Motor neuron (in vitro differentiated cells): ENCODE data around the gene KBTBD12. TPM values are rescaled to one million over a fixed set of nuclear protein-coding genes. Genes with fewer than 3 reads are reported as not detected.
"Not testable (repeated sequence)": the region's sequence is repeated elsewhere in the genome, so short reads cannot be mapped to it uniquely, and the experiment has no call there.

Experiments used
- ATAC-seq, 8 experiments: fragments of 200-7000 bp; cut with Tn5 transposase; replicated peaks in 6 of 8; 2 replicates each; pipeline ENCODE4 v1.8.0; 2021; ENCODE audit warnings: mild to moderate bottlenecking in 8 of 8, moderate library complexity in 8 of 8
- H3K27ac ChIP-seq, 2 donors: fragments of 250-450 bp; sonication (Bioruptor Pico); 2 replicates each; pipeline ENCODE4 v1.9.0; 2021; ENCODE audit warnings: antibody characterized with exemption in 2 of 2, mild to moderate bottlenecking in 2 of 2, moderate library complexity in 1 of 2
- H3K4me1 ChIP-seq, 2 donors: fragments of 250-450 bp; sonication (Bioruptor Pico); replicated peaks in 1 of 2; 2 replicates each; pipeline ENCODE4 v1.6.1; 2021; ENCODE audit warnings: antibody characterized with exemption in 2 of 2, mild to moderate bottlenecking in 2 of 2, moderate library complexity in 1 of 2
- H3K4me3 ChIP-seq, 5 donors: fragments of 250-450 bp; sonication (Bioruptor Pico); 2 replicates each; pipeline ENCODE4 v1.9.0; 2021; ENCODE audit warnings: antibody characterized with exemption in 5 of 5, mild to moderate bottlenecking in 5 of 5, moderate library complexity in 4 of 5
- WGBS, 10 experiments: fragments of 450-650 bp; shearing (Covaris generic); methylation state at CpG; one replicate each; pipeline ENCODE4 v1.0.0; 2022; 5-methylcytosine and 5-hydroxymethylcytosine counted together
- in situ Hi-C, 9 experiments: fragments of 400-800 bp; cut with MboI; loops; one replicate each; pipeline ENCODE4 v1.15.0; 2021; ENCODE audit warnings: low sequenced_read_pairs in 9 of 9, low pct_unique_long_range_greater_than_20kb in 2 of 9; ENCODE audit not compliant: unreplicated experiment in 9 of 9
- total RNA-seq, 8 experiments: library from RNA; unstranded; fragments of 300-600 nt; gene quantifications; 2 replicates each; pipeline versions ENCODE4 v1.2.3 to v1.2.4, GENCODE V29; 2022

KBTBD12 gene
- total RNA-seq, 8 experiments from 2014 or later = 0.05 to 0.80 (median 0.13) TPM; not detected in 1

- peaks cover 12 to 15% of the 10 kb centered on the region in 2 donors for H3K4me1 ChIP-seq
- WGBS, 10 experiments = 17 to 100% (median 49%) methylated on average over 1 of the region's 1 CpG; no CpG with 5 or more reads in 2 of the 10 experiments
- no peak overlapping the region for H3K27ac ChIP-seq
- in situ Hi-C loops = no loop called here
- peak in 3 of 8 experiments; percentile 33 to 61 (median 59) for ATAC-seq
- H3K4me3 ChIP-seq = no peak overlapping the region
These were observed 25.6 kb upstream of the KBTBD12 start for GRCh38 chr3:127889461-127889863.

DNA sequence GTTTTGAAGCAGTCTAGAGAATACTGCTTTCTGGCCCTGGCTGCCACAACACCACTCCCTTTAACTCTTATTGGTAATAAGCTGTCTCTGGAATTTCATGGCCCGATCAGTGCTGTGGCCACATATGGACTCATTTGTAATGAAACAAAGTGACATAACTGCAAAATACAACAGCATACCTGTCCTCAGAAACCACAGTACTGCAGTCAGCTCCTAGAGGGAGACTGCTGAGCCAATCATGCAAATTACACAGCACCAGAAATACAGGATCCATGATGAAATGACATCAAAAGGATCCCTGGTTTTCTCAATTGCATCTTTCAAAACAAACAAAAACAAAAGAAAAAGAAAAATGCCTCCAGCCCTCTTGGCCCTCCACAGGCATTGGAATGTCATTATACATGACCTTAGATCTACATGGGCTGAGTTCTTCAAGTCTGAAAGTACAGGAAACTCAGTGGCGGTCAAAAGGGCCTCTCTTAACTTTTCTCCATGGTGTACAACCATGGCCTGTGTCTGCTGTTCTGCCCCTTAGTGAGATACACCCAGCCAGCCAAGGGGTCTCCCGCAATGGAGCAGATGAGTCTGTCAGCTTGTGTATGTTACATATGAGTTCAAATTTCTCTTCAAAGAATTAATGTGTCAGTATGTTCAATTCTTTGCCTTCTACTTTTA, 24.9 kb upstream of the KBTBD12 start:
- no peak overlapping the region for H3K27ac ChIP-seq
- WGBS, 10 experiments = 63 to 100% (median 88%) methylated on average over 1 to 3 of the region's 3 CpGs; no CpG with 5 or more reads in 3 of the 10 experiments
- peaks cover 12 to 15% of the 10 kb centered on the region in 2 donors for H3K4me1 ChIP-seq
- ATAC-seq = peak; percentile 8 to 47 (median 38)
- H3K4me3 ChIP-seq = no peak overlapping the region
- in situ Hi-C loops = no loop called here

- peak in 6 of 8 experiments; percentile 11 to 73 (median 55) for ATAC-seq
- in situ Hi-C loops, H3K27ac ChIP-seq, H3K4me3 ChIP-seq: not testable (repeated sequence)
- peaks cover 12 to 15% of the 10 kb centered on the region in 2 donors for H3K4me1 ChIP-seq
- 57 to 100% (median 83%) methylated on average over 3 to 7 of the region's 9 CpGs for WGBS, 10 experiments
These were observed 24.3 kb upstream of the KBTBD12 start for GRCh38 chr3:127890651-127891290.

DNA sequence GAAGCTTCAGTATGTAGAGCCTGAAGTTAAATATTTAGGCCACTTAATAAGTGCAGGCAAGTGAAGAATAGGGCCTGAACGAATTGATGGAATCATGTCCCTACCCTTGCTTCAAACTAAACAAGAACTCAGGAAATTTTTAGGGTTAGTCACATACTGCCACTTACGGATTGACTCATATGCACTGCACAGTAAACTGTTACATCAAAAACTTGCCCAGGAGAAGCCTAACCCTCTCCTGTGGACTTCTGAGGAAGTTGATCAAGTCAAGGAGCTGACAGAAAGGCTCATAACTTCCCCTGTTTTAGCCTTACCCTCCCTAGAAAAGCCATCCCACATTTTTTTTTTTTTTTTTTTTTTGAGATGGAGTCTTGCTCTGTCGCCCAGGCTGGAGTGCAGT, 20.6 kb upstream of the KBTBD12 start:
- no peak for ATAC-seq
- no peak overlapping the region for H3K27ac ChIP-seq
- H3K4me3 ChIP-seq = no peak overlapping the region
- no peaks in the 10 kb centered on the region for H3K4me1 ChIP-seq
- 0 to 86% (median 63%) methylated on average over 1 to 2 of the region's 3 CpGs; no CpG with 5 or more reads in 2 of the 10 experiments for WGBS, 10 experiments
- in situ Hi-C loops = no loop called here

- Histone ChIP-seq H3K4me1 (no peaks in the 10 kb centered on the region), H3K27ac (no peak overlapping the region), H3K4me3 (no peak overlapping the region)
- WGBS, 10 experiments = 0 to 87% (median 75%) methylated on average over 1 to 5 of the region's 6 CpGs; no CpG with 5 or more reads in 2 of the 10 experiments
- ATAC-seq = no peak
- in situ Hi-C loops = no loop called here
These were observed 15.8 kb upstream of the KBTBD12 start for GRCh38 chr3:127899200-127899599.

GRCh38 chr3:127899766-127900165, 15.3 kb upstream of the KBTBD12 start:
- H3K27ac ChIP-seq = no peak overlapping the region
- no peak for ATAC-seq
- no peak overlapping the region for H3K4me3 ChIP-seq
- H3K4me1 ChIP-seq = no peaks in the 10 kb centered on the region
- WGBS, 10 experiments = 45 to 100% (median 92%) methylated on average over 1 to 3 of the region's 3 CpGs; no CpG with 5 or more reads in 1 of the 10 experiments
- in situ Hi-C loops = no loop called here

DNA sequence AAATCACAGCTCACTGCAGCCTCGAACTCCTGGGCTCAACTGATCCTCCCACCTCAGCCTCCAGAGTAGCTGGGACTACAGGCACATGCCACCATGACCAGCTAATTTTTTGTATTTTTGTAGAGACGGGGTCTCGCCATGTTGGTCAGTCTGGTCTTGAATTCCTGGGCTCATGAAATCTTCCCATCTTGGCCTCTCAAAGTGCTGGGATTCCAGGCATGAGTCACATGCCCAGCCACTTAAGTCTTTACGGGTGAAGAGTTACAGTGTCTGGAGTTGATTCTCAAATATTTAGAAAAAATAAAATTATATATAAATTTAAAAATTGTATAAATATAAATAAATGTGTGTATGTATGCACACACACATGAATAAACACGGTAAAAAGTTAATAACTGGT, 14.5 kb upstream of the KBTBD12 start:
- no peak for ATAC-seq
- H3K4me3 ChIP-seq = no peak overlapping the region
- in situ Hi-C loops = no loop called here
- 33 to 96% (median 86%) methylated on average over 1 to 4 of the region's 5 CpGs; no CpG with 5 or more reads in 1 of the 10 experiments for WGBS, 10 experiments
- no peak overlapping the region for H3K27ac ChIP-seq
- no peaks in the 10 kb centered on the region for H3K4me1 ChIP-seq

DNA sequence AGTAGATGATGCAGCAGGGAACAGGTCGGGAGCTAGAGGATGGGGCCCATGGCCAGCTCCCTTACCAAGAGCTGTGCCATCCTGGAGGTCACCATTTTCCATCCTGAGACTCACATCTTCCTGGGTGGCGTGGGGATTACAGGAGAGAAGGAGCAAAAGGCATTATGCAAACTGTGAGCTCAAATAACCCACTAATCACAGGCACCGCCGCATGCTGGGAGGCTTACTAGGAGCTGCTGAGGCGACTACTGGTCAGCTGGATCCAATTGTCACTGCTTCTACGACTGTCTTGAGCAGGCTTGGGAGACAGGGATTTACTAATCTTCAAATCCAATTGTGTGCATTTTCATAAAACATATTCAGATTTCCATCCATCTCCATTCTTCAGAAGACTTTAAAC, 12.5 kb upstream of the KBTBD12 start:
- H3K4me1 ChIP-seq = no peaks in the 10 kb centered on the region
- no peak overlapping the region for H3K27ac ChIP-seq
- no peak for ATAC-seq
- 7 to 82% (median 50%) methylated on average over 1 to 5 of the region's 6 CpGs; no CpG with 5 or more reads in 2 of the 10 experiments for WGBS, 10 experiments
- in situ Hi-C loops = no loop called here
- H3K4me3 ChIP-seq = no peak overlapping the region

- WGBS, 10 experiments = 63 to 86% (median 77%) methylated on average over 3 to 5 of the region's 6 CpGs; no CpG with 5 or more reads in 1 of the 10 experiments
- H3K27ac ChIP-seq = no peak overlapping the region
- H3K4me1 ChIP-seq = no peaks in the 10 kb centered on the region
- no peak for ATAC-seq
- H3K4me3 ChIP-seq = no peak overlapping the region
- in situ Hi-C loops = no loop called here
These were observed 11.2 kb upstream of the KBTBD12 start for GRCh38 chr3:127903611-127904375.

DNA sequence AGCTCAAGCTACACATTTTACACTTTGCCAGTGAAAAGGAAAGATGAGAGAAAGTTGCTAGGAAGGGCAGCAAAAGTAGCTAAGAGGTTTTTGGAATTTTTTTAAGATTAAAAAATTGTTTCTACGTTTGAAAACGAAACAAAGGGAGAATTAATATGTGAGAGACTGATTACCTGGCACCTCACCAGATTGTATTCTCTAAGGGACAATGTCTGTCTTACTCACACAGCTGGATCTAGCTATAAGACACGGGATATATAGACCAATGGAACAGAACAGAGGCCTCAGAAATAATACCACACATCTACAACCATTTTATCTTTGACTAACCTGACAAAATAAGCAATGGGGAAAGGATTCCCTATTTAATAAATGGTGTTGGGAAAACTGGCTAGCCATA, 9.5 kb upstream of the KBTBD12 start:
- ATAC-seq = no peak
- in situ Hi-C loops = no loop called here
- no peak overlapping the region for H3K4me3 ChIP-seq
- WGBS, 10 experiments = 0 to 51% (median 29%) methylated on average over 1 to 3 of the region's 3 CpGs; no CpG with 5 or more reads in 2 of the 10 experiments
- H3K27ac ChIP-seq = no peak overlapping the region
- no peaks in the 10 kb centered on the region for H3K4me1 ChIP-seq

- 80 to 100% (median 100%) methylated on average over 1 to 2 of the region's 3 CpGs; no CpG with 5 or more reads in 3 of the 10 experiments for WGBS, 10 experiments
- H3K27ac ChIP-seq, H3K4me1 ChIP-seq, in situ Hi-C loops, ATAC-seq, H3K4me3 ChIP-seq: not testable (repeated sequence)
These were observed 8.4 kb upstream of the KBTBD12 start for GRCh38 chr3:127906653-127907052.

- in situ Hi-C loops = no loop called here
- Histone ChIP-seq H3K4me1 (no peaks in the 10 kb centered on the region), H3K27ac (no peak overlapping the region), H3K4me3 (no peak overlapping the region)
- 33 to 64% (median 57%) methylated on average over 1 to 4 of the region's 4 CpGs; no CpG with 5 or more reads in 5 of the 10 experiments for WGBS, 10 experiments
- ATAC-seq = no peak
These were observed 6.8 kb upstream of the KBTBD12 start for GRCh38 chr3:127908202-127908601.

DNA sequence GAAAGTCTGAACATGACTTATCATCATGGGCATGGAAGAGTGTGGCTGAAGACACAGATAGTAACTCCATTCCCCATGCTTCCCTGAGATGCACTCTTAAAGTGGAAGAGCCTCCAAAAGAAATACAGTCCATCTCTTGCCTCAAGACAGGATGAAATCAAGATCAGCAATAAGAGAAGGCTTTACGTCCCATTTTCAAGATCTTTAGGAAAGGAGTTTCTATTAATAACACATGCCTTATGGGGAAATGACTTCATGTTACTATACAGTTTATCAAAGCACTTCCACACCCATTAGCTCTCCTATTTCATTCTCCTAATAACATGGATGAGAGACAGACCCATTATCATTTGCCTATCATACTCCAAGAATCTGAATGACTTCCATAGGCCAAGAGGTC, 6.1 kb upstream of the KBTBD12 start:
- ATAC-seq = peak in 1 of 8 experiments; percentile 24
- Histone ChIP-seq H3K4me1 (no peaks in the 10 kb centered on the region), H3K27ac (no peak overlapping the region), H3K4me3 (no peak overlapping the region)
- in situ Hi-C loops = no loop called here
- WGBS, 10 experiments = 0 to 44% (median 0%) methylated on average over 1 of the region's 1 CpG; no CpG with 5 or more reads in 5 of the 10 experiments
